Liver (tissue), 3 donors: ENCODE measurements around the gene BRME1.

ENCODE experiments used
- ATF3 ChIP-seq: IDR thresholded peaks from 2 replicates; pipeline ENCODE4 v1.6.1; 2016; ENCODE audit warnings: antibody characterized with exemption
- CTCF ChIP-seq: fragments of 150-350 bp; IDR thresholded peaks from 2 replicates; pipeline ENCODE4 v1.5.1; 2017; ENCODE audit warnings: improper control_type of control experiment, low read depth, low read length; ENCODE audit not compliant: missing input control
- FOXA1 ChIP-seq: IDR thresholded peaks from 2 replicates; pipeline ENCODE4 v1.6.1; 2016; ENCODE audit warnings: antibody characterized with exemption
- GABPA ChIP-seq, 2 donors: IDR thresholded peaks in 1 of 2; conservative IDR thresholded peaks in 1 of 2; 2 replicates each; pipeline ENCODE4 v1.6.1; 2016; ENCODE audit warnings: antibody characterized with exemption in 2 of 2, mild to moderate bottlenecking in 1 of 2, moderate library complexity in 1 of 2
- HNF4G ChIP-seq: IDR thresholded peaks from 2 replicates; pipeline ENCODE4 v1.6.1; 2016; ENCODE audit warnings: antibody characterized with exemption
- JUND ChIP-seq, 2 donors: IDR thresholded peaks; 2 replicates each; pipeline ENCODE4 v1.6.1; 2016; ENCODE audit warnings: antibody characterized with exemption in 2 of 2
- MAX ChIP-seq: IDR thresholded peaks from 2 replicates; pipeline ENCODE4 v1.6.1; 2016; ENCODE audit warnings: antibody characterized with exemption
- NR2F2 ChIP-seq: IDR thresholded peaks from 2 replicates; pipeline ENCODE4 v1.6.1; 2016; ENCODE audit warnings: antibody characterized with exemption
- RAD21 ChIP-seq, 2 donors: IDR thresholded peaks; 2 replicates each; pipeline ENCODE4 v1.6.1; 2016; ENCODE audit warnings: antibody characterized with exemption in 2 of 2, mild to moderate bottlenecking in 2 of 2
- REST ChIP-seq: IDR thresholded peaks from 2 replicates; pipeline ENCODE4 v1.6.1; 2016; ENCODE audit warnings: antibody characterized with exemption, mild to moderate bottlenecking
- SP1 ChIP-seq: IDR thresholded peaks from 2 replicates; pipeline ENCODE4 v1.6.1; 2018; ENCODE audit warnings: antibody characterized with exemption, mild to moderate bottlenecking
- TAF1 ChIP-seq: conservative IDR thresholded peaks from 2 replicates; pipeline ENCODE4 v1.6.1; 2016; ENCODE audit warnings: antibody characterized with exemption, mild to moderate bottlenecking
- YY1 ChIP-seq: IDR thresholded peaks from 2 replicates; pipeline ENCODE4 v1.6.1; 2016; ENCODE audit warnings: antibody characterized with exemption, mild to moderate bottlenecking
- TF ChIP-seq, protein P1 (sequence below): IDR thresholded peaks from 2 replicates; pipeline ENCODE4 v1.6.1; 2016; ENCODE audit warnings: antibody characterized with exemption
- donor health status: healthy.
- donor health status: healthy.

GRCh38 chr19:13841086-13841961 is 64.6 kb downstream of the BRME1 start:
- TF ChIP-seq CTCF = no peak
- TF ChIP-seq HNF4G = no peak
- TF ChIP-seq TAF1 = no peak
- TF ChIP-seq NR2F2 = no peak
- TF ChIP-seq MAX = no peak
- no peak for TF ChIP-seq GABPA (IDR thresholded peaks at IDR 0.05 in 1 of 2, conservative IDR thresholded peaks at IDR 0.05 in 1 of 2)
- TF ChIP-seq JUND (IDR thresholded peaks at IDR 0.05) = no peak
- no peak for TF ChIP-seq REST
- no peak for TF ChIP-seq SP1
- TF ChIP-seq YY1 = no peak
- TF ChIP-seq ATF3 = no peak
- no peak for TF ChIP-seq FOXA1
- TF ChIP-seq, protein P1, sequence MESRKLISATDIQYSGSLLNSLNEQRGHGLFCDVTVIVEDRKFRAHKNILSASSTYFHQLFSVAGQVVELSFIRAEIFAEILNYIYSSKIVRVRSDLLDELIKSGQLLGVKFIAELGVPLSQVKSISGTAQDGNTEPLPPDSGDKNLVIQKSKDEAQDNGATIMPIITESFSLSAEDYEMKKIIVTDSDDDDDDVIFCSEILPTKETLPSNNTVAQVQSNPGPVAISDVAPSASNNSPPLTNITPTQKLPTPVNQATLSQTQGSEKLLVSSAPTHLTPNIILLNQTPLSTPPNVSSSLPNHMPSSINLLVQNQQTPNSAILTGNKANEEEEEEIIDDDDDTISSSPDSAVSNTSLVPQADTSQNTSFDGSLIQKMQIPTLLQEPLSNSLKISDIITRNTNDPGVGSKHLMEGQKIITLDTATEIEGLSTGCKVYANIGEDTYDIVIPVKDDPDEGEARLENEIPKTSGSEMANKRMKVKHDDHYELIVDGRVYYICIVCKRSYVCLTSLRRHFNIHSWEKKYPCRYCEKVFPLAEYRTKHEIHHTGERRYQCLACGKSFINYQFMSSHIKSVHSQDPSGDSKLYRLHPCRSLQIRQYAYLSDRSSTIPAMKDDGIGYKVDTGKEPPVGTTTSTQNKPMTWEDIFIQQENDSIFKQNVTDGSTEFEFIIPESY = no peak
- TF ChIP-seq RAD21 (IDR thresholded peaks at IDR 0.05) = no peak
